Panc1 (cell line): ENCODE data around the gene FAM131A. TPM values are rescaled to one million over a fixed set of nuclear protein-coding genes. Genes with fewer than 3 reads are reported as not detected.

Experiments used
- ATAC-seq: fragments of 200-7000 bp; cut with Tn5 transposase; 2 replicates; pipeline ENCODE4 v1.9.1; 2020; ENCODE audit warnings: mild to moderate bottlenecking, moderate library complexity
- BruUV-seq: library from RNA; stranded (reverse); fragments of 400-500 nt; replicated peaks from 2 replicates; lab custom pipeline; 2021; lab: Mats Ljungman, UMichigan
- CTCF ChIA-PET: fragments of 300-600 bp; sonication (Branson Sonifier 250); formaldehyde crosslinking; loops from one replicate; lab custom pipeline; 2022; ENCODE audit warnings: antibody characterized with exemption; lab: Charles Lee
- POLR2A ChIA-PET: fragments of 300-600 bp; sonication (Branson Sonifier 250); formaldehyde crosslinking; loops from one replicate; lab custom pipeline; 2022; ENCODE audit warnings: antibody characterized with exemption; lab: Charles Lee
- DNase-seq: peaks from one replicate; pipeline ENCODE4 v3.0.0-alpha.2; 2010; ENCODE audit warnings: low read depth, low spot score
- H3K27ac ChIP-seq: 2 replicates; pipeline ENCODE4 v1.5.1; 2011; ENCODE audit warnings: mild to moderate bottlenecking, low read length, inconsistent platforms
- H3K27me3 ChIP-seq: fragments of 200-500 bp; sonication (Bioruptor generic); 2 replicates; pipeline ENCODE4 v1.6.0; 2014; ENCODE audit warnings: low read length, inconsistent platforms; ENCODE audit not compliant: control insufficient read depth, insufficient read depth
- H3K36me3 ChIP-seq: fragments of 200-500 bp; sonication (Bioruptor generic); 2 replicates; pipeline ENCODE4 v1.5.1; 2014; ENCODE audit warnings: inconsistent platforms, mild to moderate bottlenecking, low read length, moderate library complexity; ENCODE audit not compliant: control insufficient read depth, insufficient read depth
- H3K4me1 ChIP-seq: 2 replicates; pipeline ENCODE4 v1.5.1; 2011; ENCODE audit warnings: inconsistent platforms, mild to moderate bottlenecking, low read length, moderate library complexity; ENCODE audit not compliant: control insufficient read depth, insufficient read depth
- H3K4me3 ChIP-seq, 2 experiments: 2 replicates each; pipeline ENCODE4 v1.5.1; 2011 to 2012; ENCODE audit warnings: low read depth in 2 of 2, low read length in 2 of 2, mild to moderate bottlenecking in 2 of 2, inconsistent platforms in 1 of 2, moderate library complexity in 1 of 2
- H3K9me3 ChIP-seq: fragments of 200-500 bp; sonication (Bioruptor generic); 2 replicates; pipeline ENCODE4 v1.5.1; 2014; ENCODE audit warnings: low read depth, mild to moderate bottlenecking, inconsistent platforms, low read length, moderate library complexity; ENCODE audit not compliant: control insufficient read depth, insufficient read depth
- POLR2AphosphoS5 ChIP-seq: IDR thresholded peaks from 2 replicates; pipeline ENCODE4 v1.6.1; 2012; ENCODE audit warnings: mild to moderate bottlenecking, low read depth, low read length, moderate library complexity
- SIN3A ChIP-seq: IDR thresholded peaks from 2 replicates; pipeline ENCODE4 v1.6.1; 2012; ENCODE audit warnings: low read depth, mild to moderate bottlenecking, low read length, moderate library complexity, borderline replicate concordance; ENCODE audit not compliant: insufficient read depth
- TCF7L2 ChIP-seq: IDR thresholded peaks from 2 replicates; pipeline ENCODE4 v1.6.1; 2011; ENCODE audit warnings: mild to moderate bottlenecking, low read depth, low read length, inconsistent platforms
- in situ Hi-C: cut with HindIII; loops from 2 replicates; pipeline ENCODE4 v1.10.0; 2016; ENCODE audit warnings: low sequenced_read_pairs, low pct_unique_long_range_greater_than_20kb
- intact Hi-C: fragments of 100-400 bp; cut with micrococcal nuclease; formaldehyde crosslinking; loops from one replicate; pipeline ENCODE4 v1.10.0; 2022; ENCODE audit not compliant: unreplicated experiment
- total RNA-seq: library from RNA; stranded (reverse); gene quantifications from one replicate; pipeline ENCODE4 v1.2.1, GENCODE V29; 2021; ENCODE audit not compliant: unreplicated experiment
- TF ChIP-seq, protein P1 (sequence below): fragments of 450-650 bp; IDR thresholded peaks from 2 replicates; pipeline ENCODE4 v1.5.1; 2017; ENCODE audit warnings: mild to moderate bottlenecking
- TF ChIP-seq, protein P2 (sequence below), 2 experiments: IDR thresholded peaks; 2 replicates each; pipeline ENCODE4 v1.6.1; 2011 to 2012; ENCODE audit warnings: low read depth in 2 of 2, control low read depth in 1 of 2, low read length in 1 of 2, mild to moderate bottlenecking in 1 of 2, moderate library complexity in 1 of 2; ENCODE audit not compliant: insufficient read depth in 1 of 2

FAM131A gene
- total RNA-seq, 1 experiment from 2014 or later: 30.1 TPM

DNA sequence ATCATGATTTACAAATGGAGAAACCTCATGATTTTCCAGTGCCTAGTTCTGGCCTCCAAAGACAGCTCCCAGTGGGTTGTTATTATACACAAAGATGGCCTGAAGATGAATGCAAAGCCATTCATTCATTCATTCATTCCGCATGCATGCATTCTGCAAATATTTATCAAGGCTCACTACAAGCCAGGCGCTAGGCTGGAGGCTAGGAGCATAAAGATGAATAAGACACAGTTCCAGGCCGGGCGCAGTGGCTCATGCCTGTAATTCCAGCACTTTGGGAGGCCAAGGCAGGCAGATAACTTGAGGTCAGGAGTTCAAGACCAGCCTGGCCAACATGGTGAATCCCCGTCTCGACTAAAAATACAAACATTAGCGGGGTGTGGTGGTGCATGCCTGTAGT, 40.8 kb upstream of the FAM131A start:
- no peaks in the 10 kb centered on the region for H3K9me3 ChIP-seq
- H3K4me3 ChIP-seq: no peak overlapping the region
- peaks cover 19% of the 10 kb centered on the region for H3K36me3 ChIP-seq
- H3K27ac ChIP-seq: no peak overlapping the region
- peaks cover 8% of the 10 kb centered on the region; the same call in 1 of the 2 replicates for H3K4me1 ChIP-seq
- in situ Hi-C loops: no loop called here
- ChIA-PET CTCF (no interaction called here), POLR2A (no interaction called here)
- ATAC-seq: no peak
- no TSS peak for BruUV-seq
- no peaks in the 10 kb centered on the region for H3K27me3 ChIP-seq
- no peak for DNase-seq
- no peak for TF ChIP-seq SIN3A
- TF ChIP-seq TCF7L2: no peak
- no peak for TF ChIP-seq POLR2AphosphoS5
- intact Hi-C loops: no loop called here

DNA sequence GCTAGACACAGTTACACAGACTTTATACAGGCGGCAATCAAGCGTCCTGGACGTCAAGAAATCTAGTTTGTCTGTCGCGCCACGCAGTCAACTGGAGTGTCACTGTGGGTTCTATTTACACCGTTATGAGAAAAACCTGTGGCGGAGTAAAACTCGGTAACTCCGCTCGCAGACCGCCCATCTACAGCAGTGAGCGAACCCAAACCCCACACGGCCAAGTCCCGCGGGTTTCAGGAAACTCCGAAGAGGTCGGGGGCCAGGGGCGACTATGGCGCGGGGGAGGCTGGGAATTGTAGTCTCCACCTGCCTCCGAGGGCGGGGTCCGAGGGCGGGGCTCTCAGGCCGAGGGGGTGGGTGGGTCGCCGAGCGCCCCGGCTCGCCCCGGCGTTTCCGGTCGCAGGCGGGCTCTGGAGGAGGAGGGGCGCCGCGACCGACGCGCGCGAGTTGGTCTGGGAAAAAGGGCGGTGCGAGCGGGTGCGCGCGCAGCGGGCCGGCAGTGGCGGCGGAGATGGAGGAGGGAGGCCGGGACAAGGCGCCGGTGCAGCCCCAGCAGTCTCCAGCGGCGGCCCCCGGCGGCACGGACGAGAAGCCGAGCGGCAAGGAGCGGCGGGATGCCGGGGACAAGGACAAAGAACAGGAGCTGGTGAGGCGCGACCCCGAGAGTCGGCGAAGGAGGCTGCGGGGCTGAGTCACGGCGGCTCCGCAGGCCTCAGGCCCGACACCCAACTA, 38.5 kb upstream of the FAM131A start, which contains the start of gene PSMD2:
Gene PSMD2, plus strand, starts transcription at position 483 of the 729 bp plus-strand sequence. Its CDS starts 26 bp downstream, at position 509.
- Histone ChIP-seq H3K9me3 (no peaks in the 10 kb centered on the region), H3K4me1 (peaks cover 8% of the 10 kb centered on the region; the same call in 1 of the 2 replicates), H3K36me3 (peaks cover 40% of the 10 kb centered on the region), H3K27me3 (no peaks in the 10 kb centered on the region), H3K4me3 (peak within 1 kb of the TSS; percentile 83 to 97), H3K27ac (peak within 1 kb of the TSS; percentile 93)
- TF ChIP-seq POLR2AphosphoS5 (peak; percentile 98), SIN3A (peak; percentile 61), TCF7L2 (no peak)
- TF ChIP-seq, protein P1, sequence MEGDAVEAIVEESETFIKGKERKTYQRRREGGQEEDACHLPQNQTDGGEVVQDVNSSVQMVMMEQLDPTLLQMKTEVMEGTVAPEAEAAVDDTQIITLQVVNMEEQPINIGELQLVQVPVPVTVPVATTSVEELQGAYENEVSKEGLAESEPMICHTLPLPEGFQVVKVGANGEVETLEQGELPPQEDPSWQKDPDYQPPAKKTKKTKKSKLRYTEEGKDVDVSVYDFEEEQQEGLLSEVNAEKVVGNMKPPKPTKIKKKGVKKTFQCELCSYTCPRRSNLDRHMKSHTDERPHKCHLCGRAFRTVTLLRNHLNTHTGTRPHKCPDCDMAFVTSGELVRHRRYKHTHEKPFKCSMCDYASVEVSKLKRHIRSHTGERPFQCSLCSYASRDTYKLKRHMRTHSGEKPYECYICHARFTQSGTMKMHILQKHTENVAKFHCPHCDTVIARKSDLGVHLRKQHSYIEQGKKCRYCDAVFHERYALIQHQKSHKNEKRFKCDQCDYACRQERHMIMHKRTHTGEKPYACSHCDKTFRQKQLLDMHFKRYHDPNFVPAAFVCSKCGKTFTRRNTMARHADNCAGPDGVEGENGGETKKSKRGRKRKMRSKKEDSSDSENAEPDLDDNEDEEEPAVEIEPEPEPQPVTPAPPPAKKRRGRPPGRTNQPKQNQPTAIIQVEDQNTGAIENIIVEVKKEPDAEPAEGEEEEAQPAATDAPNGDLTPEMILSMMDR: no peak
- TF ChIP-seq, protein P2, sequence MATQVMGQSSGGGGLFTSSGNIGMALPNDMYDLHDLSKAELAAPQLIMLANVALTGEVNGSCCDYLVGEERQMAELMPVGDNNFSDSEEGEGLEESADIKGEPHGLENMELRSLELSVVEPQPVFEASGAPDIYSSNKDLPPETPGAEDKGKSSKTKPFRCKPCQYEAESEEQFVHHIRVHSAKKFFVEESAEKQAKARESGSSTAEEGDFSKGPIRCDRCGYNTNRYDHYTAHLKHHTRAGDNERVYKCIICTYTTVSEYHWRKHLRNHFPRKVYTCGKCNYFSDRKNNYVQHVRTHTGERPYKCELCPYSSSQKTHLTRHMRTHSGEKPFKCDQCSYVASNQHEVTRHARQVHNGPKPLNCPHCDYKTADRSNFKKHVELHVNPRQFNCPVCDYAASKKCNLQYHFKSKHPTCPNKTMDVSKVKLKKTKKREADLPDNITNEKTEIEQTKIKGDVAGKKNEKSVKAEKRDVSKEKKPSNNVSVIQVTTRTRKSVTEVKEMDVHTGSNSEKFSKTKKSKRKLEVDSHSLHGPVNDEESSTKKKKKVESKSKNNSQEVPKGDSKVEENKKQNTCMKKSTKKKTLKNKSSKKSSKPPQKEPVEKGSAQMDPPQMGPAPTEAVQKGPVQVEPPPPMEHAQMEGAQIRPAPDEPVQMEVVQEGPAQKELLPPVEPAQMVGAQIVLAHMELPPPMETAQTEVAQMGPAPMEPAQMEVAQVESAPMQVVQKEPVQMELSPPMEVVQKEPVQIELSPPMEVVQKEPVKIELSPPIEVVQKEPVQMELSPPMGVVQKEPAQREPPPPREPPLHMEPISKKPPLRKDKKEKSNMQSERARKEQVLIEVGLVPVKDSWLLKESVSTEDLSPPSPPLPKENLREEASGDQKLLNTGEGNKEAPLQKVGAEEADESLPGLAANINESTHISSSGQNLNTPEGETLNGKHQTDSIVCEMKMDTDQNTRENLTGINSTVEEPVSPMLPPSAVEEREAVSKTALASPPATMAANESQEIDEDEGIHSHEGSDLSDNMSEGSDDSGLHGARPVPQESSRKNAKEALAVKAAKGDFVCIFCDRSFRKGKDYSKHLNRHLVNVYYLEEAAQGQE (IDR thresholded peaks at IDR 0.05; ENCODE audit: insufficient read depth in 1 of 2, low read depth in 2 of 2, low read length in 1 of 2): no peak
- ATAC-seq (peak; percentile 98), DNase-seq (peak; percentile 72)
- ChIA-PET POLR2A (no interaction called here), CTCF (no interaction called here)
- no TSS peak for BruUV-seq
- intact Hi-C loops (no loop called here), in situ Hi-C loops (no loop called here)
